ENCODE measurements around the gene CRMP1. TPM values are rescaled to one million over a fixed set of nuclear protein-coding genes. Genes with fewer than 3 reads are reported as not detected.

Gene CRMP1
- total and polyA plus RNA-seq, 9 of the 15 experiments (the other 6 are each of a cell fraction or from before 2014, with no cell fraction given) = 0.03 to 0.04 TPM; not detected in 7

DNA sequence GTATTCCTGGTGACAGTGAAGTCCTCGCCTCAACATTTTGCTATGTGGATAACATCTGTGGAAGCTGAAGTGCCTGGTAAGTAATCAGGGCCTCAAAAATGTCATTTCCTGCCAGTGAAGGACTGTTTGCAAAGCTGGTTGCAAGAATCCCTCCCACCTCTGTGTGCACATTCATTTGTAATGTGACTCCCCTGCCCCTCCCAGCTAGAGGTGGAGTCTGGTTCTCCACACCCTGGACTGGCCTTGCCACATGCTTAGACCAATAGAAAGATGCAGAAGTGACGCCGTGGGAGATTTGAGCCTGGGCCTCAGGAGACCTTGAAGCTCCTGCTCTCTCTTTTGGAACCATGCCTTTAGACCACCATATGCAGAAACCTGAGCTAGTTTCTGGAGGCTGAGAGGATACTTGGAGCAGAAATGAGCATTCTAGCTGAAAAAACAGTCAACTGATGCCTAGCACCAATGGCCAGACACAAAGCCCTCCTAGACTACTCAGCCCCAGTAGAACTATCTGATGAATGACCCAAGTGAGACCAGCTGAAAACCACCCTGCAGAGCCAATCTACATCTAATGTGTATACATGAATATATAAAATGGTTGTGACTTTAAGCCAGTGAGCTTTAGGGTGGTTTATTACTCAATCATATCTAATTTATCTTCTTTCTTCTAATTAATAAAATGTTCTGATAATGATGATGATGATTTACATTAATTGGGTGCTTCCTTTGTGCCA, 47.8 kb upstream of the CRMP1 start (continued):
- TF ChIP-seq, protein P1, sequence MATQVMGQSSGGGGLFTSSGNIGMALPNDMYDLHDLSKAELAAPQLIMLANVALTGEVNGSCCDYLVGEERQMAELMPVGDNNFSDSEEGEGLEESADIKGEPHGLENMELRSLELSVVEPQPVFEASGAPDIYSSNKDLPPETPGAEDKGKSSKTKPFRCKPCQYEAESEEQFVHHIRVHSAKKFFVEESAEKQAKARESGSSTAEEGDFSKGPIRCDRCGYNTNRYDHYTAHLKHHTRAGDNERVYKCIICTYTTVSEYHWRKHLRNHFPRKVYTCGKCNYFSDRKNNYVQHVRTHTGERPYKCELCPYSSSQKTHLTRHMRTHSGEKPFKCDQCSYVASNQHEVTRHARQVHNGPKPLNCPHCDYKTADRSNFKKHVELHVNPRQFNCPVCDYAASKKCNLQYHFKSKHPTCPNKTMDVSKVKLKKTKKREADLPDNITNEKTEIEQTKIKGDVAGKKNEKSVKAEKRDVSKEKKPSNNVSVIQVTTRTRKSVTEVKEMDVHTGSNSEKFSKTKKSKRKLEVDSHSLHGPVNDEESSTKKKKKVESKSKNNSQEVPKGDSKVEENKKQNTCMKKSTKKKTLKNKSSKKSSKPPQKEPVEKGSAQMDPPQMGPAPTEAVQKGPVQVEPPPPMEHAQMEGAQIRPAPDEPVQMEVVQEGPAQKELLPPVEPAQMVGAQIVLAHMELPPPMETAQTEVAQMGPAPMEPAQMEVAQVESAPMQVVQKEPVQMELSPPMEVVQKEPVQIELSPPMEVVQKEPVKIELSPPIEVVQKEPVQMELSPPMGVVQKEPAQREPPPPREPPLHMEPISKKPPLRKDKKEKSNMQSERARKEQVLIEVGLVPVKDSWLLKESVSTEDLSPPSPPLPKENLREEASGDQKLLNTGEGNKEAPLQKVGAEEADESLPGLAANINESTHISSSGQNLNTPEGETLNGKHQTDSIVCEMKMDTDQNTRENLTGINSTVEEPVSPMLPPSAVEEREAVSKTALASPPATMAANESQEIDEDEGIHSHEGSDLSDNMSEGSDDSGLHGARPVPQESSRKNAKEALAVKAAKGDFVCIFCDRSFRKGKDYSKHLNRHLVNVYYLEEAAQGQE (IDR thresholded peaks at IDR 0.05; ENCODE audit: borderline replicate concordance) = no peak
- TF ChIP-seq, protein P1 (CRISPR knock-in tag; IDR thresholded peaks at IDR 0.05; ENCODE audit: low read depth) = no peak
- TF ChIP-seq CBX5 (IDR thresholded peaks at IDR 0.05; ENCODE audit: borderline replicate concordance, low read depth) = no peak
- no peak for TF ChIP-seq CC2D1A (IDR thresholded peaks at IDR 0.05)
- TF ChIP-seq, protein P2, sequence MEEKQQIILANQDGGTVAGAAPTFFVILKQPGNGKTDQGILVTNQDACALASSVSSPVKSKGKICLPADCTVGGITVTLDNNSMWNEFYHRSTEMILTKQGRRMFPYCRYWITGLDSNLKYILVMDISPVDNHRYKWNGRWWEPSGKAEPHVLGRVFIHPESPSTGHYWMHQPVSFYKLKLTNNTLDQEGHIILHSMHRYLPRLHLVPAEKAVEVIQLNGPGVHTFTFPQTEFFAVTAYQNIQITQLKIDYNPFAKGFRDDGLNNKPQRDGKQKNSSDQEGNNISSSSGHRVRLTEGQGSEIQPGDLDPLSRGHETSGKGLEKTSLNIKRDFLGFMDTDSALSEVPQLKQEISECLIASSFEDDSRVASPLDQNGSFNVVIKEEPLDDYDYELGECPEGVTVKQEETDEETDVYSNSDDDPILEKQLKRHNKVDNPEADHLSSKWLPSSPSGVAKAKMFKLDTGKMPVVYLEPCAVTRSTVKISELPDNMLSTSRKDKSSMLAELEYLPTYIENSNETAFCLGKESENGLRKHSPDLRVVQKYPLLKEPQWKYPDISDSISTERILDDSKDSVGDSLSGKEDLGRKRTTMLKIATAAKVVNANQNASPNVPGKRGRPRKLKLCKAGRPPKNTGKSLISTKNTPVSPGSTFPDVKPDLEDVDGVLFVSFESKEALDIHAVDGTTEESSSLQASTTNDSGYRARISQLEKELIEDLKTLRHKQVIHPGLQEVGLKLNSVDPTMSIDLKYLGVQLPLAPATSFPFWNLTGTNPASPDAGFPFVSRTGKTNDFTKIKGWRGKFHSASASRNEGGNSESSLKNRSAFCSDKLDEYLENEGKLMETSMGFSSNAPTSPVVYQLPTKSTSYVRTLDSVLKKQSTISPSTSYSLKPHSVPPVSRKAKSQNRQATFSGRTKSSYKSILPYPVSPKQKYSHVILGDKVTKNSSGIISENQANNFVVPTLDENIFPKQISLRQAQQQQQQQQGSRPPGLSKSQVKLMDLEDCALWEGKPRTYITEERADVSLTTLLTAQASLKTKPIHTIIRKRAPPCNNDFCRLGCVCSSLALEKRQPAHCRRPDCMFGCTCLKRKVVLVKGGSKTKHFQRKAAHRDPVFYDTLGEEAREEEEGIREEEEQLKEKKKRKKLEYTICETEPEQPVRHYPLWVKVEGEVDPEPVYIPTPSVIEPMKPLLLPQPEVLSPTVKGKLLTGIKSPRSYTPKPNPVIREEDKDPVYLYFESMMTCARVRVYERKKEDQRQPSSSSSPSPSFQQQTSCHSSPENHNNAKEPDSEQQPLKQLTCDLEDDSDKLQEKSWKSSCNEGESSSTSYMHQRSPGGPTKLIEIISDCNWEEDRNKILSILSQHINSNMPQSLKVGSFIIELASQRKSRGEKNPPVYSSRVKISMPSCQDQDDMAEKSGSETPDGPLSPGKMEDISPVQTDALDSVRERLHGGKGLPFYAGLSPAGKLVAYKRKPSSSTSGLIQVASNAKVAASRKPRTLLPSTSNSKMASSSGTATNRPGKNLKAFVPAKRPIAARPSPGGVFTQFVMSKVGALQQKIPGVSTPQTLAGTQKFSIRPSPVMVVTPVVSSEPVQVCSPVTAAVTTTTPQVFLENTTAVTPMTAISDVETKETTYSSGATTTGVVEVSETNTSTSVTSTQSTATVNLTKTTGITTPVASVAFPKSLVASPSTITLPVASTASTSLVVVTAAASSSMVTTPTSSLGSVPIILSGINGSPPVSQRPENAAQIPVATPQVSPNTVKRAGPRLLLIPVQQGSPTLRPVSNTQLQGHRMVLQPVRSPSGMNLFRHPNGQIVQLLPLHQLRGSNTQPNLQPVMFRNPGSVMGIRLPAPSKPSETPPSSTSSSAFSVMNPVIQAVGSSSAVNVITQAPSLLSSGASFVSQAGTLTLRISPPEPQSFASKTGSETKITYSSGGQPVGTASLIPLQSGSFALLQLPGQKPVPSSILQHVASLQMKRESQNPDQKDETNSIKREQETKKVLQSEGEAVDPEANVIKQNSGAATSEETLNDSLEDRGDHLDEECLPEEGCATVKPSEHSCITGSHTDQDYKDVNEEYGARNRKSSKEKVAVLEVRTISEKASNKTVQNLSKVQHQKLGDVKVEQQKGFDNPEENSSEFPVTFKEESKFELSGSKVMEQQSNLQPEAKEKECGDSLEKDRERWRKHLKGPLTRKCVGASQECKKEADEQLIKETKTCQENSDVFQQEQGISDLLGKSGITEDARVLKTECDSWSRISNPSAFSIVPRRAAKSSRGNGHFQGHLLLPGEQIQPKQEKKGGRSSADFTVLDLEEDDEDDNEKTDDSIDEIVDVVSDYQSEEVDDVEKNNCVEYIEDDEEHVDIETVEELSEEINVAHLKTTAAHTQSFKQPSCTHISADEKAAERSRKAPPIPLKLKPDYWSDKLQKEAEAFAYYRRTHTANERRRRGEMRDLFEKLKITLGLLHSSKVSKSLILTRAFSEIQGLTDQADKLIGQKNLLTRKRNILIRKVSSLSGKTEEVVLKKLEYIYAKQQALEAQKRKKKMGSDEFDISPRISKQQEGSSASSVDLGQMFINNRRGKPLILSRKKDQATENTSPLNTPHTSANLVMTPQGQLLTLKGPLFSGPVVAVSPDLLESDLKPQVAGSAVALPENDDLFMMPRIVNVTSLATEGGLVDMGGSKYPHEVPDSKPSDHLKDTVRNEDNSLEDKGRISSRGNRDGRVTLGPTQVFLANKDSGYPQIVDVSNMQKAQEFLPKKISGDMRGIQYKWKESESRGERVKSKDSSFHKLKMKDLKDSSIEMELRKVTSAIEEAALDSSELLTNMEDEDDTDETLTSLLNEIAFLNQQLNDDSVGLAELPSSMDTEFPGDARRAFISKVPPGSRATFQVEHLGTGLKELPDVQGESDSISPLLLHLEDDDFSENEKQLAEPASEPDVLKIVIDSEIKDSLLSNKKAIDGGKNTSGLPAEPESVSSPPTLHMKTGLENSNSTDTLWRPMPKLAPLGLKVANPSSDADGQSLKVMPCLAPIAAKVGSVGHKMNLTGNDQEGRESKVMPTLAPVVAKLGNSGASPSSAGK (IDR thresholded peaks at IDR 0.05) = peak; percentile 67
